Measurements from ENCODE around the gene TMEM140. TPM values are rescaled to one million over a fixed set of nuclear protein-coding genes. Genes with fewer than 3 reads are reported as not detected.
A peak's percentile ranks its signal among the peaks of the same experiment; 100 is the strongest.

Gene TMEM140
- total RNA-seq, 4 donors from 2014 or later = 2.7 to 11.0 (median 4.7) TPM

DNA sequence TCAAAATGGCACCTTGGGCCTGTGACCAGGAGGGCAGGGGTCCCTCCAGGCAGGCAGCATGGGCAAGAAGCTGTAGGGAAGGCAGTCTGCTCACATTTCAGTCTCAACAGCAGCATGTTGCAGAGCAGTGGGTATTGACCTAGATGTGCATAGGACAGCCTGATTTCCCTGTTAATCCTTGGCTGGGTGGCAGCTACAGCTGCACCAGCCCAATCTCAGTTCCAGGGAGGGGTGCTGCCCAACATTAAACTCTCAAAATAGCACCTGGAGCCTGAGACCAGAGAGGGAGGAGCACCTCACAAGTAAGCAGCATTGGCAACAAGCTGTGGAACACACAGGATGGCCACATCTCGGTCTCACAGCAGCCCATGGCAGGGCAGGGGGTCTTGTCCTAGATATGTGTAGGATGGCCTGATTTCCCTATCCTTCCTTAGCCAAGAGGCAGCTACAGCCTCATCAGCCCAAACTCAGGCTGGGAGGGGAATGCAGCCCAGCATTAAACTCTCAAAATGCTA is 10.3 kb downstream of the TMEM140 start:
- no peak for TF ChIP-seq POLR2A (IDR thresholded peaks at IDR 0.05)
- TF ChIP-seq, protein P1, sequence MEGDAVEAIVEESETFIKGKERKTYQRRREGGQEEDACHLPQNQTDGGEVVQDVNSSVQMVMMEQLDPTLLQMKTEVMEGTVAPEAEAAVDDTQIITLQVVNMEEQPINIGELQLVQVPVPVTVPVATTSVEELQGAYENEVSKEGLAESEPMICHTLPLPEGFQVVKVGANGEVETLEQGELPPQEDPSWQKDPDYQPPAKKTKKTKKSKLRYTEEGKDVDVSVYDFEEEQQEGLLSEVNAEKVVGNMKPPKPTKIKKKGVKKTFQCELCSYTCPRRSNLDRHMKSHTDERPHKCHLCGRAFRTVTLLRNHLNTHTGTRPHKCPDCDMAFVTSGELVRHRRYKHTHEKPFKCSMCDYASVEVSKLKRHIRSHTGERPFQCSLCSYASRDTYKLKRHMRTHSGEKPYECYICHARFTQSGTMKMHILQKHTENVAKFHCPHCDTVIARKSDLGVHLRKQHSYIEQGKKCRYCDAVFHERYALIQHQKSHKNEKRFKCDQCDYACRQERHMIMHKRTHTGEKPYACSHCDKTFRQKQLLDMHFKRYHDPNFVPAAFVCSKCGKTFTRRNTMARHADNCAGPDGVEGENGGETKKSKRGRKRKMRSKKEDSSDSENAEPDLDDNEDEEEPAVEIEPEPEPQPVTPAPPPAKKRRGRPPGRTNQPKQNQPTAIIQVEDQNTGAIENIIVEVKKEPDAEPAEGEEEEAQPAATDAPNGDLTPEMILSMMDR (IDR thresholded peaks at IDR 0.05) = no peak
- no peak for TF ChIP-seq POLR2AphosphoS5 (IDR thresholded peaks at IDR 0.05)
- no peak for TF ChIP-seq EP300 (IDR thresholded peaks at IDR 0.05)
- peaks cover 14% of the 10 kb centered on the region for H3K4me1 ChIP-seq
- peaks cover 14% of the 10 kb centered on the region for H3K9me3 ChIP-seq
- H3K27ac ChIP-seq = no peak overlapping the region
- WGBS = no CpG with 5 or more reads among the region's 1 CpG
- no peaks in the 10 kb centered on the region for H3K36me3 ChIP-seq
- no peaks in the 10 kb centered on the region for H3K27me3 ChIP-seq
- no peak for DNase-seq (ENCODE audit: low spot score in 2 of 2)
- H3K4me3 ChIP-seq = no peak overlapping the region

DNA sequence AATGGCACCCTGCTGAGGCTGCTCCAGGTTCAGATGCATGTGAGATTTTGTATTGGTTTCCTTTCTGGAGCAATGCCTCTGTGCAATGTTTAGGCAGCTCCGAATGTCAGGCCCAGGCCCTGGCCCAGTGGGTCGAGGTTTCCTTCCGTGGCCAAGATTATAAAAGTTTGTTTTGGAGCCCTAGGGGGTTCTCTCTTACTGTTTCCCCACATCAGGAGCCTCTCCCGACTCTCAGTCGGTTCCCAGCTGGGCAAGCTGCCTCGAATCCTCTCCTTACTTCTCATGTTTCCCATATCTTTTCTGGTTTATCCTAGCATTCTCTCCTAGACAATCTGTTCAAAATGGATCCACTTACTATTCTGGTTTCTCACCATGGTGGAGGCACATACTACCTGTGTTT is 11.0 kb downstream of the TMEM140 start:
- no peak for TF ChIP-seq POLR2A (IDR thresholded peaks at IDR 0.05)
- TF ChIP-seq POLR2AphosphoS5 (IDR thresholded peaks at IDR 0.05) = no peak
- no peak for TF ChIP-seq EP300 (IDR thresholded peaks at IDR 0.05)
- TF ChIP-seq, protein P1 (IDR thresholded peaks at IDR 0.05) = no peak
- Histone ChIP-seq H3K27me3 (no peaks in the 10 kb centered on the region), H3K36me3 (no peaks in the 10 kb centered on the region), H3K4me1 (peaks cover 14% of the 10 kb centered on the region), H3K9me3 (peaks cover 14% of the 10 kb centered on the region), H3K27ac (no peak overlapping the region), H3K4me3 (no peak overlapping the region)
- DNase-seq (ENCODE audit: low spot score in 2 of 2) = no peak
- WGBS = 87% methylated on average over 6 of the region's 6 CpGs

DNA sequence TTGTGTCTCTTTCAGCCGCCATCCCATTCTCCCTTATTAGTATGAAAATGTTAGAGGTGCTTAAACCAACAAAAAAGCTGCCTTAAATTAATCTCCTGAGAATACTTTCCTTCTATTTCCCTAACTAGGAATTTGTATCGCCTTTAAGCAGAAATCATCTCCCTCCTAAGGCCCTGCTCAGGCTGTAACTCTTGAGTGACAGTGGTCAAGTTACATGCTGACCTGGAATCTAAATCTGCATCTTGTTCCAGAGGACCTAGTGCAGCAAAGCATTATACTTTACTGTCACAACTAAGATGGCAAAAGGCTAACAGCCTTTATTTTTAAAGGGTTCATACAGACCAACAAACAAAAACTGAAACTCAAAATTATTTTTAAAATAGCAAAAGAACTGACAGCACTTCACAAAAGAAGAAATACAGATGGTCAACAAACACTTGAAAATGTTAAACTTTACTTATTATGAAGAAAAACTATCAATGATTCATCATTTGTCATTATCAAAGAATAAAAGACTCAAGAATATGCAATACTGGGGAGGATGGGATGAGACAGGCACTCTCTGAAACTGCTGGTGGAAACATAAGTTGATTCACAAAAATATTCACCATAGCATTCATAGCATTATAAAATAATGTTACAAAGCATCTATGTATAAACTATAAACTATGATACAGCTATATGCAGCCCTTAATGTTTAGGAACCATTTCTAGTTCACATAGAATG is 11.7 kb downstream of the TMEM140 start:
- Histone ChIP-seq H3K9me3 (peaks cover 14% of the 10 kb centered on the region), H3K27ac (no peak overlapping the region), H3K27me3 (no peaks in the 10 kb centered on the region), H3K4me3 (no peak overlapping the region), H3K4me1 (peaks cover 14% of the 10 kb centered on the region), H3K36me3 (peaks cover 3% of the 10 kb centered on the region)
- WGBS = 93% methylated on average over 2 of the region's 2 CpGs
- no peak for DNase-seq (ENCODE audit: low spot score in 2 of 2)
- TF ChIP-seq POLR2A (IDR thresholded peaks at IDR 0.05) (no peak), EP300 (IDR thresholded peaks at IDR 0.05) (no peak), POLR2AphosphoS5 (IDR thresholded peaks at IDR 0.05) (no peak)

DNA sequence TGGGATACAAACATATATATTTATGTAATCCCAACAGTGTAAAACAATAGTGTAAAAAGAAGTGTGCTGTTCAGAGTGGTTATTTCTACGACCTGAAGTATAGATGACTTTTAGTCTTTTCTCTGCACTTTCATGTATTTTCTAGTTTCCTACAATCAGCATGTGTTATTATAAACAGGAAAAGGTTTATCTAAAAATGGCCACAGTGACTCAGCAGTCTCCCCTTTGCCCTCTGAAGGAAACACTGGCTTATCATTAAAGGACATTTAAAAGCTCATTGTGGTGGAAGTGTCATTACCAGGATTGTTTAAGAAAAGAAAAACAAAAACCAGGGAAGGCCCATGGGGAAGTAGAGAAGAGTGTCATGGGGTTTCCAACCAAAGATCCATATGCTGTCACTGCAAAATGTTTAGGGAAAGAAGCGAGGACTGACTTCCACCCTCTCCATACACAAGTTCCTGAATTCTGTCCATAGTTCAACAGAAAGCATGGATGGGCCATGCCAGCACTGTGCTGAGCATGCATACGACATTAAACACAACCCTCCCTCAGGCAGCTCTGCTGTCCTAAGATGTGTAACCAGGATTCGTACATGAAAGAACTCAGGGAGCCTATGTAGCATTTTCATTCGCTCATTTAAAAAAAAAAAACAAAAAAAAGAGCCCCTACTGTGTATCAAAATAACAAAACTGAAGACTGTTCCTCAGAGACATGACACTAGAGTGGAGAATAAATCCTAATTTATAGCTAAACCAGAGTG is 12.4 kb downstream of the TMEM140 start:
- H3K4me1 ChIP-seq = peaks cover 18% of the 10 kb centered on the region
- peak overlapping the region; percentile 27 for H3K27ac ChIP-seq
- H3K9me3 ChIP-seq = peaks cover 14% of the 10 kb centered on the region
- DNase-seq (ENCODE audit: low spot score in 2 of 2) = no peak
- H3K4me3 ChIP-seq = no peak overlapping the region
- TF ChIP-seq POLR2A (IDR thresholded peaks at IDR 0.05) (no peak), EP300 (IDR thresholded peaks at IDR 0.05) (no peak), POLR2AphosphoS5 (IDR thresholded peaks at IDR 0.05) (no peak)
- TF ChIP-seq, protein P1 (IDR thresholded peaks at IDR 0.05) = no peak
- 75% methylated on average over 5 of the region's 5 CpGs for WGBS
- H3K36me3 ChIP-seq = peaks cover 10% of the 10 kb centered on the region
- no peaks in the 10 kb centered on the region for H3K27me3 ChIP-seq

DNA sequence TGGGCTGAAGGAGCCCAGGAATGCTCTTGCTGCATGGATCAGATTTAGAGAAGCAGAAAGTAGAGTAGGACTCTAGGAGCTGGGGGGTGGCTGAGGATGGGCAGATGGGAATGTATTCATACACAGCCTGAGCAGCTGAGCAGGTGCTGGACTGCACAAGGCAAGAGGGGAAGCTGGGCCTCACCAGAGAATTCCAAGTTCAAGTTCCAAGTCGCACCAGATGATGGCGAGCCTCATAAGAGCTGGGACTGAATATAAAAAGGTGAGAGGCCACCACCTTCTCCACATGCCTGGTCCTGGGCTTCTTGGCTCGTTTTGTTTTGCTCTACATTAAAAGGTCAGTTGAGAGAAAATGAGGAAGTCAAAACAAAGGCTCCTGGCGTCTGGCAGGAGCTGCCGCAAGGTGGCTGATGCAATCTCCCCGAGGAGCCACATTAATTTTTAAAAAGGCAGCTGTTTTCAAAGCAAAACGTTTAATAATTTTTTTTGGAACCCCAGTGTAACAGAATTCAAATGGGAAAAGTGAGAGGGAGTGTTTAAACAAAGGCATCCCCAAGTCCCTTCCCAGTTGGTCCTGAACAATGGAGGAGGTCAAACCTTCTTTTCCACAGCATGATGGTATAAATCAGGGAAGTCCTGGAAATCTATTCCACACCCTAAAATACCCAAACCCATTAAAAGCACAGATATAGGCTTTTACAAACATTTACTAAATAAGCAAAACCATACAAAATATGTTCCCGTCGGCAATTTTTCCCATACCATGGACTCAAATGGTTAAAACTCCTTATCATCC is 13.2 kb downstream of the TMEM140 start:
- peak overlapping the region; percentile 27 for H3K27ac ChIP-seq
- TF ChIP-seq POLR2A (IDR thresholded peaks at IDR 0.05) (no peak), EP300 (IDR thresholded peaks at IDR 0.05) (no peak), POLR2AphosphoS5 (IDR thresholded peaks at IDR 0.05) (no peak)
- TF ChIP-seq, protein P1 (IDR thresholded peaks at IDR 0.05) = no peak

More for the DNA sequence above, 13.2 kb downstream of the TMEM140 start:
- Histone ChIP-seq H3K27me3 (no peaks in the 10 kb centered on the region), H3K4me1 (peaks cover 18% of the 10 kb centered on the region), H3K9me3 (peaks cover 7% of the 10 kb centered on the region), H3K4me3 (no peak overlapping the region), H3K36me3 (peaks cover 18% of the 10 kb centered on the region)
- DNase-seq (ENCODE audit: low spot score in 2 of 2) = no peak
- WGBS = 66% methylated on average over 9 of the region's 9 CpGs

Data from suprapubic skin (tissue), 4 donors.